ENCODE data around the gene CLEC3B.

GRCh38 chr3:45057557-45057956, 31.5 kb downstream of the CLEC3B start:
- TF ChIP-seq CTCF (IDR thresholded peaks at IDR 0.05) = no peak
- no peak for TF ChIP-seq POLR2A (IDR thresholded peaks at IDR 0.05)
